ENCODE measurements around the gene CMTM4.
"Not testable (repeated sequence)": the region's sequence is repeated elsewhere in the genome, so short reads cannot be mapped to it uniquely, and the experiment has no call there.

Gene CMTM4

GRCh38 chr16:66614161-66614802 lies 82.3 kb downstream of the CMTM4 start:
- DNase-seq, result no peak
- H3K27ac ChIP-seq, result no peak overlapping the region
- in situ Hi-C loops (cut with HindIII; ENCODE audit: low pct_ligation_motif_present, low sequenced_read_pairs), result no loop called here
- H3K36me3 ChIP-seq (replicated peaks), result peaks cover 46% of the 10 kb centered on the region
- TF ChIP-seq CTCF (IDR thresholded peaks at IDR 0.05; ENCODE audit: low read depth, low read length, missing control alignments), result no peak
- no peak overlapping the region for H3K4me3 ChIP-seq (ENCODE audit: low read depth, low read length)
- H3K27me3 ChIP-seq (replicated peaks), result no peaks in the 10 kb centered on the region

GRCh38 chr16:66612422-66612821 lies 84.1 kb downstream of the CMTM4 start:
- H3K36me3 ChIP-seq (replicated peaks), result peaks cover 53% of the 10 kb centered on the region
- H3K4me3 ChIP-seq (ENCODE audit: low read depth, low read length), result no peak overlapping the region
- in situ Hi-C loops (cut with HindIII; ENCODE audit: low pct_ligation_motif_present, low sequenced_read_pairs), result no loop called here
- no peak overlapping the region for H3K27ac ChIP-seq
- no peak for DNase-seq
- no peak for TF ChIP-seq CTCF (IDR thresholded peaks at IDR 0.05; ENCODE audit: low read depth, low read length, missing control alignments)
- H3K27me3 ChIP-seq (replicated peaks), result no peaks in the 10 kb centered on the region

- in situ Hi-C loops (cut with HindIII; ENCODE audit: low pct_ligation_motif_present, low sequenced_read_pairs); H3K4me3 ChIP-seq (ENCODE audit: low read depth, low read length); H3K27me3 ChIP-seq (replicated peaks); DNase-seq; H3K27ac ChIP-seq: not testable (repeated sequence)
- H3K36me3 ChIP-seq (replicated peaks), result peaks cover 53% of the 10 kb centered on the region
These were observed 84.6 kb downstream of the CMTM4 start for GRCh38 chr16:66611911-66612310.

GRCh38 chr16:66610111-66610820 lies 86.3 kb downstream of the CMTM4 start:
- no peak overlapping the region for H3K27ac ChIP-seq
- no peak for DNase-seq
- no peaks in the 10 kb centered on the region for H3K27me3 ChIP-seq (replicated peaks)
- H3K4me3 ChIP-seq (ENCODE audit: low read depth, low read length), result no peak overlapping the region
- peaks cover 53% of the 10 kb centered on the region for H3K36me3 ChIP-seq (replicated peaks)
- no peak for TF ChIP-seq CTCF (IDR thresholded peaks at IDR 0.05; ENCODE audit: low read depth, low read length, missing control alignments)
- in situ Hi-C loops (cut with HindIII; ENCODE audit: low pct_ligation_motif_present, low sequenced_read_pairs), result no loop called here

- no peak for DNase-seq
- no peak for TF ChIP-seq CTCF (IDR thresholded peaks at IDR 0.05; ENCODE audit: low read depth, low read length, missing control alignments)
- H3K4me3 ChIP-seq (ENCODE audit: low read depth, low read length), result no peak overlapping the region
- H3K27me3 ChIP-seq (replicated peaks), result no peaks in the 10 kb centered on the region
- H3K36me3 ChIP-seq (replicated peaks), result peaks cover 51% of the 10 kb centered on the region
- in situ Hi-C loops (cut with HindIII; ENCODE audit: low pct_ligation_motif_present, low sequenced_read_pairs), result no loop called here
- H3K27ac ChIP-seq, result no peak overlapping the region
These were observed 87.4 kb downstream of the CMTM4 start for GRCh38 chr16:66609139-66609510.

GRCh38 chr16:66608241-66609138 lies 88.1 kb downstream of the CMTM4 start:
- Histone ChIP-seq H3K36me3 (replicated peaks) (peaks cover 46% of the 10 kb centered on the region), H3K4me3 (ENCODE audit: low read depth, low read length) (no peak overlapping the region), H3K27ac (no peak overlapping the region), H3K27me3 (replicated peaks) (no peaks in the 10 kb centered on the region)
- in situ Hi-C loops (cut with HindIII; ENCODE audit: low pct_ligation_motif_present, low sequenced_read_pairs), result no loop called here
- TF ChIP-seq CTCF (IDR thresholded peaks at IDR 0.05; ENCODE audit: low read depth, low read length, missing control alignments), result peak; percentile 95
- peak; percentile 82 for DNase-seq

All from brain microvascular endothelial cell (primary cell).